PC-3 (cell line): ENCODE measurements around the gene EPGN.

Experiments used
- EZH2 ChIP-seq: fragments of 300-600 bp; sonication (generic); IDR thresholded peaks from one replicate; pipeline ENCODE4 v1.6.1; 2017; ENCODE audit warnings: antibody characterized with exemption, mild to moderate bottlenecking, low read length; ENCODE audit not compliant: unreplicated experiment
- TF ChIP-seq, protein P1 (sequence below): fragments of 300-600 bp; sonication (generic); conservative IDR thresholded peaks from 2 replicates; pipeline ENCODE4 v1.5.1; 2017; ENCODE audit warnings: antibody characterized with exemption, low read depth, mild to moderate bottlenecking, low read length

DNA sequence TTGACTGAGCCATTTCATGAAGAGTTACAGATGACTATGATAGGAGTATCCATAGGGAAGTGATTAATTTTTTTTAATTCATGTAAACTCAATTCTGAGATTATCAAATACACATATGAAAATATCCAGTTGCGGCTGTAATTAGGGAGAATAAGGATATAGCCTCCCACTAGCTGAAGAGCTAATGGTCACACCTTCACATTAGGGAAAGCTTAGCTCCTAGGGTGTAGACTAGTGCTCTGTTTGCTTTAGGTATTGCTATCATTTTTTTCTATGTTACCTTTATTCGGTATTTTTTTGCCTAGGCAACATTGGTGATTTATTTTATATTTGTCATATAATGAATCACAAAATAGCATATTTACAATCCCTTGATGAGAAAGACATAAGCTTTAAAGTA is 39.6 kb upstream of the EPGN start:
- TF ChIP-seq, protein P1, sequence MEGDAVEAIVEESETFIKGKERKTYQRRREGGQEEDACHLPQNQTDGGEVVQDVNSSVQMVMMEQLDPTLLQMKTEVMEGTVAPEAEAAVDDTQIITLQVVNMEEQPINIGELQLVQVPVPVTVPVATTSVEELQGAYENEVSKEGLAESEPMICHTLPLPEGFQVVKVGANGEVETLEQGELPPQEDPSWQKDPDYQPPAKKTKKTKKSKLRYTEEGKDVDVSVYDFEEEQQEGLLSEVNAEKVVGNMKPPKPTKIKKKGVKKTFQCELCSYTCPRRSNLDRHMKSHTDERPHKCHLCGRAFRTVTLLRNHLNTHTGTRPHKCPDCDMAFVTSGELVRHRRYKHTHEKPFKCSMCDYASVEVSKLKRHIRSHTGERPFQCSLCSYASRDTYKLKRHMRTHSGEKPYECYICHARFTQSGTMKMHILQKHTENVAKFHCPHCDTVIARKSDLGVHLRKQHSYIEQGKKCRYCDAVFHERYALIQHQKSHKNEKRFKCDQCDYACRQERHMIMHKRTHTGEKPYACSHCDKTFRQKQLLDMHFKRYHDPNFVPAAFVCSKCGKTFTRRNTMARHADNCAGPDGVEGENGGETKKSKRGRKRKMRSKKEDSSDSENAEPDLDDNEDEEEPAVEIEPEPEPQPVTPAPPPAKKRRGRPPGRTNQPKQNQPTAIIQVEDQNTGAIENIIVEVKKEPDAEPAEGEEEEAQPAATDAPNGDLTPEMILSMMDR: no peak
- no peak for TF ChIP-seq EZH2
